PC-3 (cell line): ENCODE data around the gene AUTS2. TPM values are rescaled to one million over a fixed set of nuclear protein-coding genes. Genes with fewer than 3 reads are reported as not detected.

Source experiments
- ATAC-seq: fragments of 200-7000 bp; cut with Tn5 transposase; 2 replicates; pipeline ENCODE4 v1.9.1; 2020; ENCODE audit warnings: mild to moderate bottlenecking, moderate library complexity
- BruUV-seq: library from RNA; stranded (reverse); fragments of 400-500 nt; replicated peaks from 2 replicates; lab custom pipeline; 2021; lab: Mats Ljungman, UMichigan
- CTCF ChIA-PET: fragments of 300-600 bp; sonication (Branson Sonifier 250); formaldehyde crosslinking; loops from one replicate; lab custom pipeline; 2022; ENCODE audit warnings: antibody characterized with exemption; lab: Charles Lee
- POLR2A ChIA-PET: fragments of 300-600 bp; sonication (Branson Sonifier 250); formaldehyde crosslinking; loops from one replicate; lab custom pipeline; 2022; ENCODE audit warnings: antibody characterized with exemption; ENCODE audit not compliant: unreplicated experiment; lab: Charles Lee
- DNase-seq: peaks from one replicate; pipeline ENCODE4 v3.0.0-alpha.2; 2015
- H2AFZ ChIP-seq: fragments of 300-600 bp; sonication (generic); 2 replicates; pipeline ENCODE4 v1.6.0; 2016; ENCODE audit warnings: antibody characterized with exemption, low read length
- H3F3A ChIP-seq: fragments of 300-600 bp; sonication (generic); one replicate; pipeline ENCODE4 v1.6.0; 2017; ENCODE audit warnings: antibody characterized with exemption, low read length, control low read depth, mild to moderate bottlenecking; ENCODE audit not compliant: unreplicated experiment
- H3K27ac ChIP-seq: fragments of 300-600 bp; sonication (generic); 2 replicates; pipeline ENCODE4 v1.5.1; 2016; ENCODE audit warnings: mild to moderate bottlenecking, low read length
- H3K27me3 ChIP-seq: fragments of 300-600 bp; sonication (generic); 2 replicates; pipeline ENCODE4 v1.6.1; 2016; ENCODE audit warnings: low read length, mixed read lengths
- H3K36me3 ChIP-seq: fragments of 300-600 bp; sonication (generic); 2 replicates; pipeline ENCODE4 v1.6.1; 2016; ENCODE audit warnings: low read depth, mixed run types, low read length, mixed read lengths
- H3K4me1 ChIP-seq: fragments of 300-600 bp; sonication (generic); 2 replicates; pipeline ENCODE4 v1.5.1; 2016; ENCODE audit warnings: low read length; ENCODE audit not compliant: insufficient read depth
- H3K4me2 ChIP-seq: fragments of 300-600 bp; sonication (generic); 2 replicates; pipeline ENCODE4 v1.6.0; 2016; ENCODE audit warnings: low read length
- H3K4me3 ChIP-seq: fragments of 300-600 bp; sonication (generic); 2 replicates; pipeline ENCODE4 v1.5.1; 2016; ENCODE audit warnings: mild to moderate bottlenecking, low read length, mixed read lengths
- H3K79me2 ChIP-seq: fragments of 300-600 bp; sonication (generic); 2 replicates; pipeline ENCODE4 v1.6.1; 2017; ENCODE audit warnings: low read length, mixed read lengths
- H3K9ac ChIP-seq: fragments of 300-600 bp; sonication (generic); 2 replicates; pipeline ENCODE4 v1.6.0; 2016; ENCODE audit warnings: mild to moderate bottlenecking, low read length
- H3K9me2 ChIP-seq: fragments of 300-600 bp; sonication (generic); replicated peaks from 2 replicates; pipeline ENCODE4 v1.6.1; 2016; ENCODE audit warnings: mixed run types, low read length, mixed read lengths
- H3K9me3 ChIP-seq: fragments of 300-600 bp; sonication (generic); 2 replicates; pipeline ENCODE4 v1.6.1; 2016; ENCODE audit warnings: low read length, mixed read lengths
- H4K20me1 ChIP-seq: fragments of 300-600 bp; sonication (generic); 2 replicates; pipeline ENCODE4 v1.6.1; 2016; ENCODE audit warnings: low read length, mixed read lengths
- EZH2 ChIP-seq: fragments of 300-600 bp; sonication (generic); IDR thresholded peaks from one replicate; pipeline ENCODE4 v1.6.1; 2017; ENCODE audit warnings: antibody characterized with exemption, mild to moderate bottlenecking, low read length; ENCODE audit not compliant: unreplicated experiment
- EZH2phosphoT487 ChIP-seq: fragments of 300-600 bp; sonication (generic); IDR thresholded peaks from 2 replicates; pipeline ENCODE4 v1.6.1; 2018; ENCODE audit warnings: mild to moderate bottlenecking, antibody characterized with exemption, low read length, borderline replicate concordance
- intact Hi-C: fragments of 100-400 bp; cut with micrococcal nuclease; formaldehyde crosslinking; loops from 2 replicates; pipeline ENCODE4 v1.9.0; 2023
- total RNA-seq: library from RNA; depleted of rRNA; stranded (reverse); fragments of >200 nt; gene quantifications from 2 replicates; pipeline ENCODE4 v1.2.3, GENCODE V29; 2014
- TF ChIP-seq, protein P1 (sequence below): fragments of 300-600 bp; sonication (generic); conservative IDR thresholded peaks from 2 replicates; pipeline ENCODE4 v1.5.1; 2017; ENCODE audit warnings: antibody characterized with exemption, low read depth, mild to moderate bottlenecking, low read length

Gene AUTS2
- total RNA-seq, 1 experiment from 2014 or later = not detected

DNA sequence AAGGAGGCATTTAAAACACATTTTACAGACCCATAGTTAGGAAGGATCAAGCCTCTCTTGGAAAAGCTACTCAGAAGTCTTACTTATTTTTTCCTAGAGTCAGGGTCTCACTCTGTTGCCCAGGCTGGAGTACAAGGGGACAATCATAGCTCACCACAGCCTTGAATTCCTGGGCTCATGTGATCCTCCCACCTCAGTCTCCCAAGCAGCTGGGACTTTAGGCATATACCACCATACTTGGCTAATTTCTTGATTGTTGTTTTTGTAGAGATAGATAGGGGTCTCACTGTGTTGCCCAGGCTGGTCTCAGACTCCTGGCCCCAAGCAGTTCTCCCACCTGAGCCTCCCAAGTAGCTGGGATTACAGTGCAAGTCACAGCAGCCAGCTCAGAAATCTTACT is 1179.0 kb downstream of the AUTS2 start:
- DNase-seq (no peak), ATAC-seq (no peak)
- H3K9ac ChIP-seq = no peak overlapping the region
- no TSS peak for BruUV-seq
- intact Hi-C loops = no loop called here
- H3K4me1 ChIP-seq = no peaks in the 10 kb centered on the region
- H3K27me3 ChIP-seq = no peaks in the 10 kb centered on the region
- no peaks in the 10 kb centered on the region for H3F3A ChIP-seq
- no peaks in the 10 kb centered on the region for H3K9me3 ChIP-seq
- H3K4me2 ChIP-seq = no peak overlapping the region
- no peaks in the 10 kb centered on the region for H3K9me2 ChIP-seq
- no peaks in the 10 kb centered on the region for H3K79me2 ChIP-seq
- ChIA-PET POLR2A (no interaction called here), CTCF (no interaction called here)
- no peaks in the 10 kb centered on the region for H4K20me1 ChIP-seq
- H2AFZ ChIP-seq = no peak overlapping the region
- H3K4me3 ChIP-seq = no peak overlapping the region
- no peaks in the 10 kb centered on the region for H3K36me3 ChIP-seq
- H3K27ac ChIP-seq = no peak overlapping the region
- TF ChIP-seq EZH2 = no peak
- TF ChIP-seq EZH2phosphoT487 = no peak
- TF ChIP-seq, protein P1, sequence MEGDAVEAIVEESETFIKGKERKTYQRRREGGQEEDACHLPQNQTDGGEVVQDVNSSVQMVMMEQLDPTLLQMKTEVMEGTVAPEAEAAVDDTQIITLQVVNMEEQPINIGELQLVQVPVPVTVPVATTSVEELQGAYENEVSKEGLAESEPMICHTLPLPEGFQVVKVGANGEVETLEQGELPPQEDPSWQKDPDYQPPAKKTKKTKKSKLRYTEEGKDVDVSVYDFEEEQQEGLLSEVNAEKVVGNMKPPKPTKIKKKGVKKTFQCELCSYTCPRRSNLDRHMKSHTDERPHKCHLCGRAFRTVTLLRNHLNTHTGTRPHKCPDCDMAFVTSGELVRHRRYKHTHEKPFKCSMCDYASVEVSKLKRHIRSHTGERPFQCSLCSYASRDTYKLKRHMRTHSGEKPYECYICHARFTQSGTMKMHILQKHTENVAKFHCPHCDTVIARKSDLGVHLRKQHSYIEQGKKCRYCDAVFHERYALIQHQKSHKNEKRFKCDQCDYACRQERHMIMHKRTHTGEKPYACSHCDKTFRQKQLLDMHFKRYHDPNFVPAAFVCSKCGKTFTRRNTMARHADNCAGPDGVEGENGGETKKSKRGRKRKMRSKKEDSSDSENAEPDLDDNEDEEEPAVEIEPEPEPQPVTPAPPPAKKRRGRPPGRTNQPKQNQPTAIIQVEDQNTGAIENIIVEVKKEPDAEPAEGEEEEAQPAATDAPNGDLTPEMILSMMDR = no peak

DNA sequence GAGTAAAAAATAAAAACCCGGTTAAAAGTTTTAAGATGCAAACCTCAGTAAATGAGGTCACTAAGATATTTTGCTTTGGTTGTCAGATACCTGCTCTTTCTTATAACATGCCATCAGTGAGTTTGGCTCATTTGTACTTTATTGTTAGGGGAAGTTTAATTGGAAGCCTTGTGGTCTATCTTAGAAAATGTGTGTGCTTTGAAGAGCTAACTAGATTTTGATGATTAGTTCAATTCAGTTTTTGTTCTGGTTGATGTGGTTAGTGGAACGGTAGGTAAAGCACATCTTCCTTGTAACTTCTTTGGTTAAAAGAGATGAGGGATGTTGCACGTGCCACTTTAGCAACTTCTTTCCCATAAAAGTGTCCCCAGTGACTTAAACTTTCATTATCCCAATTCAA is 1180.3 kb downstream of the AUTS2 start:
- ChIA-PET POLR2A (no interaction called here), CTCF (no interaction called here)
- Histone ChIP-seq H3K4me1 (no peaks in the 10 kb centered on the region), H3K4me3 (no peak overlapping the region), H3K36me3 (no peaks in the 10 kb centered on the region), H3K27me3 (no peaks in the 10 kb centered on the region), H4K20me1 (no peaks in the 10 kb centered on the region), H3K9ac (no peak overlapping the region), H3K4me2 (no peak overlapping the region), H3K9me2 (no peaks in the 10 kb centered on the region), H3K79me2 (no peaks in the 10 kb centered on the region), H3K27ac (no peak overlapping the region), H3F3A (no peaks in the 10 kb centered on the region), H3K9me3 (no peaks in the 10 kb centered on the region), H2AFZ (no peak overlapping the region)
- no peak for DNase-seq
- no peak for TF ChIP-seq EZH2
- TF ChIP-seq, protein P1 = no peak
- no peak for TF ChIP-seq EZH2phosphoT487
- BruUV-seq = no TSS peak
- no peak for ATAC-seq
- intact Hi-C loops = no loop called here

DNA sequence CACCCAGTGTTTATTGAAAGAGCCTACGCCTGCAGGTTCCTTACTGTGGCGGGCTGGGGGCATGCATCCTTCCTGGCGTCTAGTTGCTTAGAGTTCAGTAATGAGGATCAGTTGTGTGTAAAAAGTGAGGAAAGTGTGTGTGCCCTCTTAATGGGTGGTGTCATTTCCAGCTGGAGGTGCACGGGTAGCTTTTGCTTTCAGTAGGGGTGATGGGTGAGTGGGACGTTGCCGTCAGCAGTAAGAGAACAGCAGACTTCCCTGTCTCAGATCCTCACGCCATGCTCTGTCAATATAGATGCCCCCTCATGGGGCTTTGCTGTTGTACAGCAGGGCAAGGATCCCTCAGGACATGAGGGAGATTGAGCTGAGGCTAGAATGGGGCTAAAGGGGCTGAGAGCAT is 1181.0 kb downstream of the AUTS2 start:
- ATAC-seq = no peak
- intact Hi-C loops = no loop called here
- Histone ChIP-seq H3K9me2 (no peaks in the 10 kb centered on the region), H3K27me3 (no peaks in the 10 kb centered on the region), H3K27ac (no peak overlapping the region), H3K4me2 (no peak overlapping the region), H4K20me1 (no peaks in the 10 kb centered on the region), H3K9me3 (no peaks in the 10 kb centered on the region), H3K9ac (no peak overlapping the region), H3F3A (no peaks in the 10 kb centered on the region), H3K36me3 (no peaks in the 10 kb centered on the region), H3K4me3 (no peak overlapping the region), H3K79me2 (no peaks in the 10 kb centered on the region), H2AFZ (no peak overlapping the region), H3K4me1 (no peaks in the 10 kb centered on the region)
- ChIA-PET POLR2A (no interaction called here), CTCF (no interaction called here)
- no peak for DNase-seq
- no peak for TF ChIP-seq EZH2phosphoT487
- no TSS peak for BruUV-seq
